Activated CD4-positive, alpha-beta T cell treated with anti-CD3 and anti-CD28 coated beads, Interleukin-2, amount 50 U/mL, for 48 hours (primary cell): ENCODE measurements around the gene POLRMT.
"Not testable (repeated sequence)": the region's sequence is repeated elsewhere in the genome, so short reads cannot be mapped to it uniquely, and the experiment has no call there.

ENCODE experiments used
- DNase-seq, 2 experiments: peaks; one replicate each; pipeline ENCODE4 v3.0.0-alpha.2; 2020

The POLRMT gene

DNA sequence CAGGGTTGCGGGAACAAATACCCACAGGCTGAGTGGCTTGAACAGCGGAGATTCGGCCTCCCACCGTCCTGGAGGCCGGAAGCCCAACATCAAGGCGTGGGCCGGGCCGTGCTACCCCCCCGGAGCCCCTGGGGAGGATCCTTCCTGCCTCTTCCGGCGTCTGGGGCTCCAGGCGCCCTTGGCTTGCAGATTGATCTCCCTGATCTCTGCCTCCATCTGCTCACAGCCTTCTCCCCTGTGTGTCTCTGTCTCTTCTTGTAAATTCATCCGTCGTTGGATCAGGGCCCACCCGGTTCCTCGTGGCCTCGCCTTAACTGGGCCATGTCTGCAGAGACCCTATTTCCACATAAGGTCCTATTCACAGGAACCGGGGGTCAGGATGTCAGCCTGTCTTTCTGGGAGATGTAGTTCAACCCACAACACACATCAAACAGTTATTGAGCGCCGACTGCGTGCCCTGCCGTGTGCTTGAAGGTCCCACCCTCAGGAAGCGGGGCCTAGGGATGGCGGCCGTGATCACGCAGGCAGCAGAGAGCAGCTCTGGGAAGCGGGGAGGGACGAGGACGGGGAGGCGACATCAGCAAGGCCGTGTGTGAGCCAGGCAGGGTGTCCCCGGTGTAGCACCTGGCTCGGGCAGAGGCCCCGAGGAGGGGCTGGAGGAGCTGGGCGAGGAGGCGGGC, 22.4 kb downstream of the POLRMT start:
- DNase-seq, result peak; percentile 59 to 68

- peak; percentile 22 to 42 for DNase-seq
These were observed 23.1 kb downstream of the POLRMT start for GRCh38 chr19:610071-610800.

GRCh38 chr19:609004-609346, 24.4 kb downstream of the POLRMT start:
- no peak for DNase-seq

DNA sequence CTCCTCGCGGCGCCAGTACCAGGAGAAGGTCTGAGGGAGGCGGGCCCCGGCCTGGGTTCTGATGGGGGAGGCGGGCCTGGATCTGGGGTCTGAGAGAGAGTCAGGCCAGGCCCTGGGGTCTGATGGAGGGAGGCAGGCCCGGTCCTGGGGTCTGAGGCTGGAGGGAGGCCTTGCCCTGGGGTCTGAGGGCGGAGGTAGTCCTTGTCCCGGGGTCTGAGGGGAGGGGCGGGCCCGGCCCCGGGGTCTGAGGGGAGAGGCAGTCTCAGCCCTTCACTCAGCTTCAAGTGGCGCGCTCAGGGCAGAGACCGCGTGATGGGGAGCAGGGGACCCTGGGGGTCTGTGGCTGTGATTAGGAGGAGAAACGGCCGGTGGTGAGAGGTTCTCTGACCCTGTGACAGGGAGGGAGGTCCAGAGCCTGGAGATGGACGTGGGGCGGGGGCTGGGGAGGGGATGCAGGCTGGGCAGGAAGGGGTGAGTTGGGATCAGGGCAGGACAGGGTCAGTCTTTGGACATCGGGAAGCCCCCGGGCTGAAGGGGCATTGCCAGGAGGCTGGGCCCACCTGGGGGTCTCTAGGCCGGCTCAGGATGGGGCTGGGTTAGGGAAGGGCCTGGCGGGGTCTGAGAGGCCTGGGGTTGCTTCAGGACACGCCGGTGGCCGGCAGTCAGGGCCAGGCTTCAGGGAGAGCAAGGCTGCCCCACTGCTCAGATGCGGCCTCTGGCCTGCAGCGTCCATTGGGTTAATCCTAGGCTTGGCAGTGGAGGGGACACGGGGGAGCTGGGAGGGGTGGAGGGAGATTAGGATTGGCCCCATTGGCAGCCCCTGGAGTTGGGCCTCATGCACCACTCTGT, 25.0 kb downstream of the POLRMT start:
- no peak for DNase-seq

- DNase-seq, result no peak
These were observed 25.8 kb downstream of the POLRMT start for GRCh38 chr19:607301-608154.

GRCh38 chr19:605061-605971, 28.0 kb downstream of the POLRMT start:
- DNase-seq, result peak in 1 of 2 experiments; percentile 53

DNA sequence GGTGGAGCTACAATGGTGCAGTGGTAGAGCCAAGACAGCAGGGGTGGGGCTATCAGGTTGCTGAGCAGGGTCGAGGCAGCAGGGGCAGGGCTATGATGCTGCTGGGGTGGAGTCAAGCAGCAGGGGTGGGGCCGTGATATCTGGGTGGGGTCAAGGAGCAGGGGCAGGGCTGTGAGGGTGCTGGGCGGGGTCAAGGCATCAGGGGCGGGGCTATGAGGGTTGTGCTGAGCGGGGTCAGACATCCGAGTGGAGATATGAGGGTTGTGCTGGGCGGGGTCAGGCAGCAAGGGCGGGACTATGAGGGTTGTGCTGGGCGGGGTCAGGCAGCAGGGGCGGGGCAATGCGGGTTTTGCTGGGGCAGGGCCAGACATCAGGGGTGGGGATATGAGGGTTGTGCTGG, 29.0 kb downstream of the POLRMT start:
- DNase-seq, result peak; percentile 63 to 64

- not testable (repeated sequence) for DNase-seq
These were observed 29.6 kb downstream of the POLRMT start for GRCh38 chr19:603779-604178.

- DNase-seq, result not testable (repeated sequence)
These were observed 30.1 kb downstream of the POLRMT start for GRCh38 chr19:603302-603639.

DNA sequence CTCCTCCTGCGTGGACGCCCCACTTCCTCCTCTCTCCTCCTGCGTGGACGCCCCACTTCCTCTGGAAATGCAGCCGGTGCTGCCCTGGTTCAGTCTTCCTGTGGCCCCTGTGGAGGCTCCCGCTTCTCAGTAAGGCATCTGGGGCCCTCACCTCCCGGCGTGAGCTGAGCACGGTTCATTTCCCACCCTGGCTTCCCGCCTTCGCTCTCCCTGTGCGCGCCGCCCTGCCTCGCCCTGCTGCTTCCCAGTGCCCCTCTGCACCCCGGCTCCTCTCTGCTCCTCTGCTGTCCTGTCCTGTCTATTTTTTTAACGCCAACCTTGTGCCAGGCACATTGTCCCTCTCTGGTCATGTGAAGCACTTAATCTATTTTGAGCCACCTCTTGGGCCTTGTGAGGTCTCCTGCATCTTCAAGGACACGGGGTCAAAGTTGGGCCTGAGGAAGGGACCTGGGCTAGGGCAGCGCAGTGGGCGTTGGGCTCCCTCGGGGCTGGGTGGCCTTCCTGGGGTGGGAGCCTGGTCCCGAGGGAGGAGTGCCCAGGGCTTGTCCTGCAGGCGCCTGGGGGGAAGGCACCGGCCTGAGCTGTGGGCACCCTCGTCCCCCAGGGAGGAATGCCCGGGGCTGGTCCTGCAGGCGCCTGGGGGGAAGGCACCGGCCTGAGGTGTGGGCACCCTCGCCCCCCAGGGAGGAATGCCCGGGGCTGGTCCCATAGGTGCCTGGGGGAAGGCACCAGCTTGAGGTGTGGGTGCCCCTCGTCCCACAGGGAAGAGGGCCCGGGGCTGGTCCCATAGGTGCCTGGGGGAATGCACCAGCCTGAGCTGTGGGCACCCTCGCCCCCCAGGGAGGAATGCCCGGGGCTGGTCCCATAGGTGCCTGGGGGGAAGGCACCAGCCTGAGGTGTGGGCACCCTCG, 30.7 kb downstream of the POLRMT start:
- no peak for DNase-seq

DNA sequence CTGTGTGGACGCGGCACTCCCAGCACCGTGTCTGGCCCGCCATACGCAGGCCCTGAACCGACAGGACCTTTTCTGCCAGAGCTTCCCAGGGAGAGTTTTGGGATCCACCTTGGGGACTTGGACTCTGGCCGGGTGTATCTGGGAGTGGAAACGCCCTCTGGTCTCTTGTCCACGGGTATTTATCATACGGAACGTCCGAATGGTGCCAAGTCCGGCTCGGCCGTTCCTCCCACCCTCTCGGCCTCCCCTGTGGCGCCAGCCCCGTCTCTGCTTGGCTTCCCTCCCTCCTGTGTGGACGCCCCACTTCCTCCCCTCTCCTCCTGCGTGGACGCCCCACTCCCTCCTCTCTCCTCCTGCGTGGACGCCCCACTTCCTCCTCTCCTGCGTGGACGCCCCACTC, 31.5 kb downstream of the POLRMT start:
- DNase-seq, result no peak

GRCh38 chr19:601310-601709, 32.0 kb downstream of the POLRMT start:
- no peak for DNase-seq

DNA sequence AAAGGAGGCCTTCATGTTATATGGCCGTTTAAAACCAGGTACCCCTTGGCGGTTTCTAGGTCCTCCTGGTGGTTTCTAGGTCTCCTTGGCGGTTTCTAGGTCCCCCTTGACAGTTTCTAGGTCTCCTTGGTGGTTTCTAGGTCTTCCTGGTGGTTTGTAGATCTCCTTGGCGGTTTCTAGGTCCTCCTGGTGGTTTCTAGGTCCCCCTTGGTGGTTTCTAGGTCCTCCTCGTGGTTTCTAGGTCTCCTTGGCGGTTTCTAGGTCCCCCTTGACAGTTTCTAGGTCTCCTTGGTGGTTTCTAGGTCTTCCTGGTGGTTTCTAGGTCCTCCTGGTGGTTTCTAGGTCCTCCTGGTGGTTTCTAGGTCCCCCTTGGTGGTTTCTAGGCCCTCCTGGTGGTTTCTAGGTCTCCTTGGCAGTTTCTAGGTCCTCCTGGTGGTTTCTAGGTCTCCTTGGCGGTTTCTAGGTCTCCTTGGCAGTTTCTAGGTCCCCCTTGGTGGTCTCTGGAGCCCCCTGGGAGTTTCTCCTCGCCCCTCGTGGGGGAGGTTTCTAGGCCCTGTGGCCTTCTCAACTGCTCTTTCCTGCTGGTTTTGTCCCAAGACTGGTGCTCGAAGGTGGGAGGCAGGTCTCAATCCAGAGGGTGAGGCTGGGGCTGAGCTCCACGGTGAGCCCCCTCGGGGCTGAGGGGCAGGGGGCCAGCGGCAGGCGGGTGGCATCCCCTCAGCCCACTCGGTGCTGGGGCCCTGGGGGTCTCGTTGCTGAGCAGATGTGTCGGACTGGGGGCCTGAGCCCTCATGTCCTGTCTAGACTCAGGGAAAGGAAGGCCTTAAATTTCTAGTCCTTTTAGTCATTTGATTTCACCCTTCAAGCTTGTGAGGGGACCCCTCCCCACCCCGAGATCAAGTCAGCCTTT, 35.7 kb downstream of the POLRMT start:
- DNase-seq, result no peak

DNA sequence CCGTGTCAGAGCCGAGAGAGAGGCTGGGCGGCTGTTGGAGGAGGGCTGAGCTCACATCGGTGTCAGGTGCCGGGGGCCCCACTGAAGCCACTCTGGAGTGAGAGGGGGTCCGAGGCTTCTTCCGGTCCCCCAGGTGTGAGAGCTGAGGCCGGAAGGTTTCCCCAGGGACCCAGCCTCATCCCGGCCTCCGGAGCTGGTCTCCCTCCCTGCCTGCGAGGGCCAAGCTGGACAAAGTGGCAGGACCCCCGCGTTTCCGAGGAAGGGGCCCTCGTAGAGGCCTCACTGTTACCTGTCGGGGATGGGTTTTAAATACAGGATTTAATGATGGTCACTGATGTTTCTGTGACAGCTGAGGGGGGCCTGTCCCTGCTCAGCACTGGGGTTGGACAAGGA, 37.1 kb downstream of the POLRMT start:
- no peak for DNase-seq

GRCh38 chr19:595326-596262, 37.7 kb downstream of the POLRMT start:
- no peak for DNase-seq

- no peak for DNase-seq
These were observed 39.0 kb downstream of the POLRMT start for GRCh38 chr19:594265-594870.

DNA sequence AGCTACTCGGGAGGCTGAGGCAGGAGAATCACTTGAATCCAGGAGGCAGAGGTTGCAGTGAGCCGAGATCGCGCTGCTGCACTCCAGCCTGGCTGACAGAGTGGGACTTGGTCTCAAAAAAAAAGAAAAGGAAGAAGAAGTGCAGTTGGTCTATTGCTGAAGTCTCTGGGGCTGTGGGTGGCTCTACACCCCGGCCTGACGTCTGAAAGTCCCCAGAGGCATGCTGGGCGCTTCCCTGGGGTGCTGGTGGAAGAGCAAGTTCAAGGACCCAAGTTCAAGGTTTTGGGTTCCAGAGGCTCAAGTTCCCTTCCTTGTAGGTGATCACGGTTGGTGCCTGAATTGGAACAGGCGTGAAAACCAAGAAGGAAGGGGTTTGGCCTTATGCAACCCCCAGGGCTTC, 39.8 kb downstream of the POLRMT start:
- no peak for DNase-seq

GRCh38 chr19:593055-593454, 40.3 kb downstream of the POLRMT start:
- no peak for DNase-seq
